NCI-H1930 (cell line): ENCODE measurements around the gene CHRNA3.
"Not testable (repeated sequence)": the region's sequence is repeated elsewhere in the genome, so short reads cannot be mapped to it uniquely, and the experiment has no call there.

Source experiments
- DNase-seq, 2 experiments: peaks; one replicate each; lab custom pipeline; 2025; lab: John Stamatoyannopoulos, UW

The CHRNA3 gene

DNA sequence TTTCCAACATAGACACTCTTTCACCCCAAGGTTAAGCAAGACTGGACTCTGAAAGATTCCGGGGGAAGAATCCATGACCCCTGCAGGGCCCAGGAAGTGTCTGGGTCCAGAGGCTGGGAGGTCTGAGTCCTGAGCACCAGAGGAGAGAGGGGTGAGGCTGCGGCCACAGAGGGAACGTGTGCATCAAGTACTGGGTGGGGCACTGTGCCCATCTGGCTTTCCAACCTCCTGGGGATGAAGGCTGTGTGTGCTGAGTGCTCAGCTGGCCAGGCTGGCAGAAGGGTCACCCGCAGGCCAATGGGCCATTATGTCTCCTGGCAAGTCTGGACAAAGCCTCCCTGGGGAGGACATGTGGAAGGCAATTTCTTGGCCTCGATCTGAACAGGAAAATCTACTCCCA is 3.3 kb downstream of the CHRNA3 start:
- no peak for DNase-seq

DNA sequence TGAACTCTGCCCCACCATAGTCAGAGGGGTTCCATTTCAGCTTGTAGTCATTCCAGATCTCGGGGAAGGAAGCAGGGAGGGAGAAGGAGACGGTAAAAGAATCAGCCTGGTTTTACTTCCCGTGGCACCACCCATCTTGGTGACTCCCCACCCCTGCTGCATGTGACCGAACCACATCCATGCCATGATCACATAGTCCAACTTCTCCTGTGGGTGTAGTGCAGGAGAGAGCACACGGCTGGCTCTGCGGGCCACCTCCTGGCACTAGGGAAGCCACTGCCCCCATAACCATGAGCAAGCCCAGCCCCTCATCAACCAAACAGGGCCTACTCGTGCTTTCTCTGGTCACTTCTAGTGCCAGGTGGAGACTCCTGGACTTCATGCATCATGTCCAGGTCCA is 3.7 kb downstream of the CHRNA3 start:
- DNase-seq = no peak

DNA sequence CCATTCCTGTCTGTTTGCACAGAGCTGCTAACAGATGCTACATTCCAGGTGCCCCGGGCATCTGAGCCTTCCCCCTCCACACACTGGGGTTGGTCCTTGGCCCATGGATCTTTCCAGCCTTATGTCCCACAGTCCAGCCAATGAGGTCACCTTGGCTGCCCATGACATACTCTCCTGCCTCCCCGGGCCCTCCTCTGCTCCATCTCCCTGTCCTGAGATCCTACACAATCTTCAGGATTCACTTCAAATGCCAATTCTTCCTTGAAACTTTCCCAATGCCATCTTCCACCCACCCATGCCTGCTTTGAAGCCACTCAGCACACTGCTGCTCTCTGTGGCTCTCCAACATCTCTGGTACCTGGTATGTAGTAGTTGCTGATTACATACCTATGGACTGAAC is 4.3 kb downstream of the CHRNA3 start:
- DNase-seq = no peak

DNA sequence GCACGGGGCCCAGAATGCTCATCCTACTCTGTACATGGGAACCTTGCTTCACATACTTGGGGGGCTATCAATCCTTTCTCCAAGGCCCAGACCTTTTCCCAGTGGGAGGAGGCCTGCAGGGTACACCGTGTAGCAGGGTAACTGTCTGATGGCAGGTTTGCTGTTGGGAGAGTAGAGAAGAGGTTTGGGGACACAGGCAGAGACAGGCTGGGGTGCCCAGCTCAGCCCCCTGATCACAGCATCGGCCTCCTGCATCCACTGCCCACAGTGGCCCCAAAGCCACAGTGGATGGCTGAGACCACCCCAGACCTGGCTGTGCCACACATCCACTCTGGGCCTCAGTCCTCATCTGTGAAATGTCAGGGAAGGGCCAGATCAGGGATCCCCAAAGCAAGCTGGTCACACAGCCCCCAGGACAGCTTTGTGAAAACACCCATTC is 5.6 kb downstream of the CHRNA3 start:
- DNase-seq = no peak

DNA sequence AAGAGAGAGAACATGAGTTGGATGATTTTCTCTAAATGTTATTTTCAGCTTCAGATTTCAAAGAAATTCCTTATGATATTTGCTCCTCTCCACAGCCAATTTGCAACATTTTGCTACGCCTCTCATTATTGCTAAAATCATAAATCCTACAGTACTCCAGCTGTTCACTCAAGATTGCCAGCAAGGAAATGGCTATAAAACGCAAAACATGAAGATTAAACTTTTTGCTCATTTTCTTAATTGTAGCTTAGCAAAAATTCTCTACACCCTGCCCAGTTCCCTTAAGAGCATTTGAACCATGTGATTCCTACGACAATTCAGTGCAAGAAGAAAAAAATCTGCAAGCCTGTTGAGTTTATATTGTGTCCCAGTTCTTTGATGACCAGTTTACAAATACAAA is 6.8 kb downstream of the CHRNA3 start:
- DNase-seq = no peak

DNA sequence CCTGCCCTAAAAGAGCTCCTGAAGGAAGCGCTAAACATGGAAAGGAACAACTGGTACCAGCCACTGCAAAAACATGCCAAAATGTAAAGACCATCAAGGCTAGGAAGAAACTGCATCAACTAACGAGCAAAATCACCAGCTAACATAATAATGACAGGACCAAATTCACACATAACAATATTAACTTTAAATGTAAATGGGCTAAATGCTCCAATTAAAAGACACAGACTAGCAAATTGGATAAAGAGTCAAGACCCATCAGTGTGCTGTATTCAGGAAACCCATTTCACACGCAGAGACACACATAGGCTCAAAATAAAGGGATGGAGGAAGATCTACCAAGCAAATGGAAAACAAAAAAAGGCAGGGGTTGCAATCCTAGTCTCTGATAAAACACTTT is 11.2 kb downstream of the CHRNA3 start:
- DNase-seq = not testable (repeated sequence)

DNA sequence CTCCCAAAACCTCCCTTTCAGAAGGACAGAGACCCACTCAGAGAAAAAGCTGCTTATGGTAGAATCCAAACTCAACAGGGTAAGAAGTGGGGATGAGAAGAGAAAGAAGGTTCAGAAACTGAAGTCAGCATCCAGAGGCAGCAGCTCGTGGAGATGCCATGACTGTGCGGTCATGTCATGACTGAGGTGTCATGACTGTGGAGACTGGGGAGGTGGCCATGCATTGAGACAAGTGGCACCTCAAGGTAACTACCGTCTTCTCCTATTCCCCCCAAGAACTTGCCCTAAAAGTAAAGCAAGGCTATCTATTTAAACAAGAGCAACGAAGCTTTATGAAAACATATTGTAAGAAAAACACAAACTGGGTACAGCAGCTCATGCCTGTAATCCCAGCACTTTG is 15.1 kb downstream of the CHRNA3 start:
- DNase-seq = no peak

DNA sequence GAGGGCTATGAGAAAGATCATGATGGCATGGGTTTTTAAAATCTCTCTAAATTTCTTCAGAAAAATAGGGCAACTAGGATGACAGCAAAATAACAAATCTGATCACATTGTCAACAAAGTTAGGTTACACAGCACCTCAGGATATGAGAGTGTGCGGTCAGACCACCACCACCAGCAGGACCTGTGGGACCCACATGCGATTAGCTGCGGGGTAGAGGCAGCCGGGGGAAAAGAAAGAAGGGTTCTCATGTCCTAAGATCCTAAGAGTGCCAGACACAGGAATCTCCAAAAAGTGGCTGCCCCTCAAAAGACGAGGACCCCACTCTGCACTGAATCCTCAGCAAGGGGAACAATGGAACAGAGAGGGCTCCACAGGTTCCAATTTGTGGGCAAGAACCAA is 15.6 kb downstream of the CHRNA3 start:
- no peak for DNase-seq

DNA sequence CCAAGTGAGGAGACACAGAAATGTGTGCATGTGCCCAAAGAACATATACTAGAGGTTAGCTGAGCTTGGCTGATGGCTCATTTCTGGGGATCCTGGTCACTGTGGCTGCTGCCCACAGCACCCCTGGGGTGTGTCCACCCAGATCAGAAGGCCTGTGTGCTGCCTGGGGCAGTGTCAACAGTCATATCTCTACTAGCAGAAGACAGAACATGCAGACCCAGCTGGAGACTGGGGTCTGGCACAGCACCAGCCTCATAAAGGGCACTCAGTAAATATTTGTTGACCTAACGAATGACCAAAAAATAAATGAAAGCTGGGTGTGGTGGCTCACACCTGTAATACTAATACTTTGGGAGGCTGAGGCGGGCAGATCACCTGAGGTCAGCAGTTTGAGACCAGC is 16.4 kb downstream of the CHRNA3 start:
- DNase-seq = no peak

DNA sequence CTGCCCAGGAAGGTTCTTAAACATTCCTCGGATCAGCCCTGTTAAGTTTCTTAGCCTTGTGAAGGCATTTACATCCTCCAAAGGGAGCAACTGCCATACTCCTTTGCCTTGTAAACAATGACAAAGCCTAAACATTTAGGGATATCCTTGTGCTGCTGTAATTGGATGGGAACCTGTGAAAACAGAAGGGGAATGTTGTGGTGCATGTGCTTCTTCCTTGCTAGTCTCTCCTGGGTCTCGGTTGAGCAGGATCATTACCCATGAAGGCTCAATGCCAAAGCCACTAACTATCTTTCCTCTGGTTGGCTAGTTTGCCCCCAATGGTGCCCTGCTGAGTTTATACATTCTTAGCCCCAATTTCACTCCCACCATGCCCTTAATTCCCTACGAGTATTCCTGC is 17.3 kb downstream of the CHRNA3 start:
- no peak for DNase-seq

DNA sequence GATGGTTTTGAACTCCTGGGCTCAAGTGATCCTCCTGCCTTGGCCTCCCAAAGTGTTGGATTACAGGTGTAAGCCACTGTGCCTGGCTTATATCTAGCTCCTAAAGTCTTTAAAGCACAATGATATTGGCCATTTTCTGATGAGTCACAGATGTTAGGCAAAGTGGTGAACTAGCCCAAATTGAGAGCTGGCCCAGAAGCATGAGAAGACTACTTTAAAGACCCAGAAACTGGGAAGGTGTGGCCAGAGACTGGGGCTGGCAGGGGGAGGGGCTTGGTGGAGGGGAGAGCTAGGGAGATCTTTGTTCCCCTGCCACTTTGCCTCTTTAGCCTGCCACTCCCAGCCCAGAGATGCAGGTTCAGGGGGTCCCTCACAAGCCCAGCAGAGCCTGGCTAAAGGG is 21.6 kb downstream of the CHRNA3 start:
- DNase-seq = no peak

DNA sequence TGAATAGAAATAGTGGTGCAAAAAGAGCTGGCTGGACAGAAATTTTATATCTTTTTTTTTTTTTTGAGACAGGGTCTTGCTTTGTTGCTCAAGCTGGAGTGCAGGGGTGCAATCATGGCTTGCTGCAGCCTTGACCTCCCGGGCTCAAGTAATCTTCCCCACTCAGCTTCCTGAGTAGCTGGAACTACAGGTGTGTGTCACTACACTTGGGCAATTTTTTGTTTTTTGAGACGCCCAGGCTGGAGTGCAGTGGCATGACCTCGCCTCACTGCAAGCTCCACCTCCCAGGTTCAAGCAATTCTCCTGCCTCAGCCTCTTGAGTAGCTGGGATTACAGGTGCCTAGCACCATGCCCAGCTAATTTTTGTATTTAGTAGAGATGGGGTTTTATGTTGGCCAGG is 22.4 kb downstream of the CHRNA3 start:
- no peak for DNase-seq

DNA sequence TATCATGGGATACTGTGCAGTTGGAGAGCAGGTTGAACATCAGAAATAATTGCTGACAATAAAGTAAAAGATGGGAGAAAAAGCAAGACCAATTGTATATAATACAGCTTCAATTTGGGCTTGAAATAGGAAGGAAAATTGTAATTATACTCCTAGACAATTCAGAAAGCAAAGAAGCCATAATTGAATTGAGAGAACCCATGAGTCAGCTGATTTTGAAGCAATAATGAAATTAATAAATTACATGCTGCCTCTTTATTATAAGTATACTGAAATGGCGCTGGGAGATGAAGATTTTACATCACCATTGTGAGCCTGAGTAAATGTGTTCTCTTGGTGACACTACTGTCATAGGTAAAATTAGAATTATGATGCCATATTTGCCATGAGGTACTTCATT is 23.2 kb downstream of the CHRNA3 start:
- no peak for DNase-seq

DNA sequence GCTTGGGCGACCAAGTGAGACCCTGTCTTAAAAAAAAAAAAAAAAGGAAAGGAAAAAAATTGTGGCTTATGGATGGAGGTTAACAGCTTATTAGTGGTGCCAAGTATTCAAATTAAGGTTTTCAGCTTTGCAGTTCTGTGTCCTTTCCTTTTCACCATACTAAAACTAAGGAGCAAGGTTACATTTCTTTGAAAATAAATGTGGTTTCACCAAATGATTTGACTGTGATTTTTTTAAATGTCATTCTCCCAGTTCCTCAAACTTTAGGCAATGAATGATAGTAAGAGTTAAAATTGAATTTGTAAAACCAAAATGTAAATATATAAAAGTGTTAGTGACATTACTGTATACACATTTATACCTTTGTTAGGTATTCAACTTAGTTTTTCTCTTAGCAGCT is 45.9 kb downstream of the CHRNA3 start:
- no peak for DNase-seq

DNA sequence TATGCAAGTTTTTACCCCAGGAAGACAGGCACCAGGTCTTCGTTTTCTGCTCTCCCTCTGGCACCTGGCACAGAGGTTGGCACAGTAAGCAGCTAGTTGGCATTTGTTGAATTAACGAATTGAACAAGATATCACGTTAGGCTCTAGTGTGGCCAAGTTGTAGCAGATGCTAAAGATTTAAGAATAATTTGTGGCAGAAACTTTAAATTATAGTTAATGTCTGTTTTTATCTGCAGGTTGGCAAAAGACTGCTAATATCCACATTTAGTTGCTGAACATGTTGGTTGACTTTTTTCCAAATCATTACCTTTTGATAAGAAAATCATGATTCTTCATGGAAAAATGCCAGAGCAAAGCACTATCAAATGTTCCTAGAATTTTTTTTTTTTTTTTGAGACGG is 47.4 kb downstream of the CHRNA3 start:
- no peak for DNase-seq

DNA sequence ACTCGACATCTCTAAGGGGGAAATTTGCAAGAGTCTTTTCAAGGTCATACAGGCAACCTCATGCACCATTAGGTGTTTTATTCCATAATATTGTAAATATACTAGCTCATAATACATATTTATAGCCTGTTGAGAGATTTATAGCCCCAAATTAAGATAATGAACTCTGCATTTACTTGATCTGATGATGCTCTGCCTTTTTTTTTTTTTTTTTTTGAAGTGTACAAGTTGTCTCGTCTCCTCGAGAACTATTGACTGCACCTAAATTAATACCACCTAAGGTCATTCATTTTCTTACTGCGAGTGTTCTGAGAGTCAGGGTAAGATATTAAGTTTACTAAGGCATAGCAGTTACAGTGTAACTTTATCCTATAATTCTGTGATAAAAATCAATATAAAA is 49.4 kb downstream of the CHRNA3 start:
- DNase-seq = no peak

DNA sequence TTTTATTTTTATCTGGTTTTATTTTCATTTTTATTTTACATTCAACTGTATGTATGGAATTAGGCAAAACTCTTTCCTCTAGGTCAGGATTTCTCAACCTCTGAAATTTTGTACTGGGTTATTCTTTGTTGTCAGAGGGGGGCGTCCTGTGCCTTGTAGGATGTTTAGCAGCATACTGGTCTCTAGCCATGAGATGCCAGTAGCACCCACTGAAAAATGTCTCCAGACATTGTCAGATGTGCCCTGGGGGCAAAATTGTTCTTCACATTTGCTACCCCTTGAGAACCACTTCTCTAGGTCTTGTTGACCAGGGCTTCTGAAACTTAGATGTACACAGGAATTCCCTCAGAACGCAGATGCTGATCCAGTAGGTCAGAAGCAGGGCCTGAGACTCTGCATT is 50.1 kb downstream of the CHRNA3 start:
- DNase-seq = no peak

DNA sequence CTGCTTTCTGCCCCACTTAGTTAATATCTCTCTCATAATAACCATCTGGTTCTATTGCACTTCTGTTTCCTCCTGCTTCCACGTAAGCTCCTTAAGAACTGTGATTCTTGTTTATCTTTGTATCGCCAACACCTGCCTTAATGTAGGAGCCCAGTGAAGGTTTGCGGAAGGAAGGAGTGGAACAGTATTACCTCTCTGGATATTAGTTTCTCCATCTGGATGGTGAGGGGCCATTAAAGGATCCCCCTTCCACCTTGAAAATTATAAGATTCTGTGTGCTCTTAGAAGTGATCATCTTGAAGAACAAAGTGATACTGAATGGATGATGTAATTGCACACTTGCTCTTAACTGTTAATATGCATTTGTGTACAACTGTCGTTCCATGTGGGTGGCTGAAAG is 53.3 kb downstream of the CHRNA3 start:
- DNase-seq = no peak

DNA sequence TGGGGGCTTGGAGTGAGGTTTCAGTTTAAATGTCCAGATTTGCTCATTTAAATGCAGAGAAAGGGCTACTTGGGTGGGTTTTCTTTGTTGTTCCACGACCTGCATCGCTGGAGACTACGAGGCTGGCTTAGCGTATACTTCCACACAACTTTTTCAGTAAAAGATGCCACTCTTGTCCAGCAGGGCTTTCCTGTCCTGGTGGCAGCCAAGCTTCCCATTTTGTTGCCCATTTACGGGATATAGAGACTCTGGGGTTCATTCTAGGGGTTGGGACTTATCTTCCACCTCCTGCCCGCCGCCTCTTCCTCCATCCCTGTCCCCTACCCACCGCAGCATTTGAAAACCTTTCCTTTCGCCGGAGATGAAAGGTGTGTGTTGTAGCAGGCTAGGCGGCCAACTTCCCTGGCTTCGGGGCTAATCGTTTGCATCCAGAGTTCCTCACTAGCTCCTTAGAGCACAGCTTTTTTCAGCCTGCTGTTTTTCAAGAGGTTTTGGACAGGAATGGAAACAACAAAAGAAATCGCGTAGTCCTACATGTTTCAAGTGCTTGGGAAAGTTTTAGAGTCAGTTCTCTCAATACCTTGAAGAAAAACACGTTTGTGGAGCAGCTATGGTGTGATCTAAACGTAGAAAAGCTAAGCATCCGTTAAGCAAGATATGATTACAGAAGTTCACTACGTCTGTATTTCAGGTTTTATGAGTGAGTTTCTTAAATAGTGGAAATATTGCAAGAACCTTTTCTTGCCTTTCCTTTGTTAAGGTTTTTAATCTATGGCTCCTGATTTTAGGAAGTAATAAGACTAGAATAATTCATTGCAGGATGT is 54.6 kb downstream of the CHRNA3 start:
- DNase-seq = no peak

DNA sequence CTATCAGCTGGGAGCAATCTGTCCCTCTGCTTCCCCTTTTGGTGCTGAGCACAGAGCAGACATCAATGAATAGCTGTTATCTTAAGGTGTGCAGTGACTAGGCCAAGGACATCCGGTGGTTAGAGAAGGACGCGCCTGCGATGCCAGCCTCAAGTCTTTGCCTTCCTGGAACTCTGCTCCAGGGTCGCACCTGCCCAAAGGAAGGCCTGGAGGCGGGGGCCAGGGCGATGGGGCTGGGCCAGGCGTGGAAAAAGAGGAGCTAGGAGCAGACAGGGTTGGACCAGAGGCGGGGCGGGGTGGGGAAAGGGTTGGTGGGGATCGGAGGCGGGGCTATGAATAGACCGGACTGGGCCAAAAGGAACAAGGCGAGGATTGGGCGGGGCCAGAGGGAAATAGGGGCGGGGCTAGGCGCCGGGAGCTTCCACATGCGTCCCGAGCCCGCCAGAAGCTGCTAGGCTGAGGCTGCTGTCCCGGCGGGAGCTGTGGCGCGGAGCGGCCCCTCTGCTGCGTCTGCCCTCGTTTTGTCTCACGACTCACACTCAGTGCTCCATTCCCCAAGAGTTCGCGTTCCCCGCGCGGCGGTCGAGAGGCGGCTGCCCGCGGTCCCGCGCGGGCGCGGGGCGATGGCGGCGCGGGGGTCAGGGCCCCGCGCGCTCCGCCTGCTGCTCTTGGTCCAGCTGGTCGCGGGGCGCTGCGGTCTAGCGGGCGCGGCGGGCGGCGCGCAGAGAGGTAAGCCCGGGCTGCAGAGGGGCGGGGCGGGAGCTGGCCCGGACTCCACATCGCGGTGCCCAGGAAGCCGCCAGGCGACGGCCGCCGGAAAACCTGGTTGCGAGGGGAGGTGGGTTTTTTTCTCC is 55.5 kb downstream of the CHRNA3 start, which contains the start of gene CHRNA5:
TSS of gene CHRNA5 (plus strand) at position 424 of the 854 bp plus-strand sequence. CDS start at position 624, 200 bp downstream.
- DNase-seq = peak; percentile 74 to 81

DNA sequence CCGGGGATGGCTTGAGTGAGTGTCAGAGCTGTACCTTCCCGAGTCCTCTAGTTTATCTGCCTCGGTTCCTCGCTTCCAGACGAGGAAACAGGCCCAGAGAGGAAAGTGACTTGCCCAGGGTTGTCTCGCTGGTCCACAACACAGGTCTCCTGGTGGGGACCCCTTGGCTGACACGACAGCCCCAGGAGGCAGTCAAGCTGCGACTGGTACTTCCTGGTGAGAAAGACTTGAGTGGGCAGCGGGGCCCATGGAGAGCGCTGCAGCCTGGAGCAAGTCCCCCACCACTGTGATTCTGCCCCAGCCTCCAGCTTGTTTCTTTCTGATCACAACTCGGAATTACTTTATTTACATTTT is 56.1 kb downstream of the CHRNA3 start:
- no peak for DNase-seq

DNA sequence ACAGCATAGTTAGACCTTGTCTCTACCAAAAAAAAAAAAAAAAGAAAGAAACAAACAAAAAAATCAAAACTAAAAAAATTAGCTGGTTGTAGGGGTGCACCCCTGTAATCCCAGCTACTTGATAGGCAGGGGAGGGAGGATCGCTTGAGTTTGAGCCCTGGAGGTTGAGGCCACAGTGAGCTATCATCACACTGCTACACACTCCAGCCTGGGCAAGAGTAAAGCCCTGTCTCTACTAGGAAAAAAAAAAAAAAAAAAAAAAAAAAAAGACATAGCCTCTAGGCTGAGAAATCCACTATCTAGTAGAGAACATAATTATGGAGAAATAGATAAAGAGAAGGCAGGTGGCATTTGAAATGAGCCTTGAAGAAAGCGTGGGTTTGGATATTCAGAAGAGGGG is 57.7 kb downstream of the CHRNA3 start:
- no peak for DNase-seq

DNA sequence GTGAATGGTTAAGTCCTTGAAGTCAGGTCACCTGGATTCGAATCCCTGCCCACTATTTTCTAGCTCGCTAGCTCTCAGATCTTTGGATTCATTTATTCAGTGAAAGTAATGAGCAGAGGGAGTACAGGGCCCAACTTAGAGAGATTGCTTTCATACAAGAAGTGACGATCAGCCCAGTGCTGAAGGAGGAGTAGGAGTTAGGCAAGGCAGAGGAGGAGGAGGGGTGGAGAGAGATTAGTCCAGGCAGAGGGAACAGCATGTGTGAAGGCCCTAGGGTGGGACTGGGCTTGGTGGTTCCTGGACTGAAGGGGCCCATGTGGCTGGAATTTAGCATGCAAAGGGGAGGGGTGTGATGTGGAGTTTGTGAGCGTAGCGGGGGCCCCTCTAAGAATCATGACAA is 59.3 kb downstream of the CHRNA3 start:
- no peak for DNase-seq
